Endodermal cell (in vitro differentiated cells): Measurements from ENCODE around the gene SYNE1. TPM values are rescaled to one million over a fixed set of nuclear protein-coding genes. Genes with fewer than 3 reads are reported as not detected.

ENCODE experiments used
- DNase-seq: peaks from one replicate; pipeline ENCODE4 v3.0.0-alpha.2; 2017
- H3K27ac ChIP-seq: 2 replicates; pipeline ENCODE4 v1.5.1; 2013; ENCODE audit warnings: mild to moderate bottlenecking, low read depth, low read length, moderate library complexity
- H3K27me3 ChIP-seq: 2 replicates; pipeline ENCODE4 v1.6.1; 2013; ENCODE audit warnings: mild to moderate bottlenecking, low read length, moderate library complexity; ENCODE audit not compliant: insufficient read depth, control insufficient read depth, poor library complexity, severe bottlenecking
- H3K36me3 ChIP-seq: 2 replicates; pipeline ENCODE4 v1.7.0; 2013; ENCODE audit warnings: mild to moderate bottlenecking, low read length, moderate library complexity; ENCODE audit not compliant: control insufficient read depth, insufficient read depth
- H3K4me1 ChIP-seq: one replicate; pipeline ENCODE4 v1.7.0; 2013; ENCODE audit warnings: low read length; ENCODE audit not compliant: control insufficient read depth, insufficient read depth
- H3K4me3 ChIP-seq: 2 replicates; pipeline ENCODE4 v1.5.1; 2013; ENCODE audit warnings: mild to moderate bottlenecking, low read length, moderate library complexity
- H3K9ac ChIP-seq: 2 replicates; pipeline ENCODE4 v1.6.1; 2013; ENCODE audit warnings: mild to moderate bottlenecking, low read length, moderate library complexity; ENCODE audit not compliant: poor library complexity, severe bottlenecking; ENCODE audit errors: extremely low read depth
- H3K9me3 ChIP-seq: 2 replicates; pipeline ENCODE4 v1.6.1; 2013; ENCODE audit warnings: mild to moderate bottlenecking, low read length, moderate library complexity; ENCODE audit not compliant: control insufficient read depth
- H3K27ac Mint-ChIP-seq: 2 replicates; pipeline ENCODE4 v1.8.0; 2020; ENCODE audit warnings: mixed read lengths
- H3K27me3 Mint-ChIP-seq: 2 replicates; pipeline ENCODE4 v1.8.0; 2021; ENCODE audit warnings: mild to moderate bottlenecking, mixed read lengths; ENCODE audit not compliant: insufficient read depth
- H3K36me3 Mint-ChIP-seq: 2 replicates; pipeline ENCODE4 v1.8.0; 2020; ENCODE audit warnings: low read depth, mixed read lengths
- H3K4me1 Mint-ChIP-seq: 2 replicates; pipeline ENCODE4 v1.8.0; 2020; ENCODE audit warnings: mixed read lengths
- H3K4me3 Mint-ChIP-seq: 2 replicates; pipeline ENCODE4 v1.8.0; 2020; ENCODE audit warnings: mild to moderate bottlenecking, moderate library complexity, mixed read lengths
- H3K9me3 Mint-ChIP-seq: 2 replicates; pipeline ENCODE4 v1.8.0; 2020; ENCODE audit warnings: mild to moderate bottlenecking, mixed read lengths
- CTCF ChIP-seq: fragments of 200-600 bp; sonication (generic); conservative IDR thresholded peaks from 2 replicates; pipeline ENCODE4 v1.5.0; 2021; ENCODE audit warnings: antibody characterized with exemption, mild to moderate bottlenecking
- WGBS, 2 experiments: methylation state at CpG; one replicate each; pipeline versions ENCODE4 v1.1.5 to v1.1.7; 2013; ENCODE audit warnings: missing lambda C conversion rate in 2 of 2, mixed read lengths in 1 of 2; ENCODE audit not compliant: insufficient coverage in 1 of 2, insufficient read length in 1 of 2; 5-methylcytosine and 5-hydroxymethylcytosine counted together
- total RNA-seq, 2 donors: library from RNA; stranded (reverse); fragmentation: NEBNext Ultra II Directional in 1 of 2; extraction: Animal tissue kit (Norgen Biotek cat#: 25700) in 1 of 2; gene quantifications; 2 replicates in 1 of 2; 3 replicates in 1 of 2; pipeline ENCODE4 v1.2.1, GENCODE V29; 2021

The SYNE1 gene
- total RNA-seq, 2 donors from 2014 or later: 7.9 to 9.5 TPM

- Histone ChIP-seq H3K9me3 (no peaks in the 10 kb centered on the region), H3K4me1 (no peaks in the 10 kb centered on the region), H3K27me3 (no peaks in the 10 kb centered on the region), H3K4me3 (no peak overlapping the region), H3K27ac (no peak overlapping the region), H3K36me3 (no peaks in the 10 kb centered on the region), H3K9ac (no peak overlapping the region)
- no peak for DNase-seq
- Mint-ChIP-seq H3K4me3 (no peak overlapping the region), H3K9me3 (no peaks in the 10 kb centered on the region), H3K27ac (no peak overlapping the region), H3K27me3 (no peaks in the 10 kb centered on the region), H3K4me1 (no peaks in the 10 kb centered on the region), H3K36me3 (no peaks in the 10 kb centered on the region)
- 90 to 100% methylated on average over 4 to 6 of the region's 6 CpGs for WGBS, 2 experiments
- no peak for TF ChIP-seq CTCF
Measured at GRCh38 chr6:152387091-152387490, 250.1 kb downstream of the SYNE1 start.

DNA sequence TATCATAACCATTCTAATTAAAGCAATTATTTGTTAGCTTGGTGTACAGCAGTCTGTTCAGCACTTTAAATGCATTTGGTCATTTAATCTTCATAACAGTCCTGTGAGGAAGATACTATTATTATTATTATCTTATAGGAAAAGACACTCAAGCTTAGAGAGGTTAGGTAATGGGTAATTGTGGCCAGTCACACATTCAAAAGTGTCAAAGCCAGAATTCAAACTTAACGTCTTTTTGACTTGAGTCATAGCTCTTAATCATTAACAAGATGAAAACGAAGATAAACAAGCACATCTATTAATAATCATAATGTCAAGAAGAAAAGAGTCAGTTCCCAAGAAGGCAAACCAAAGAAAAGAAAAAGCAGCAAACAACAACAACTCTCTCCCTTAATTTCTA is 251.0 kb downstream of the SYNE1 start:
- no peak overlapping the region for H3K4me3 Mint-ChIP-seq
- 85% methylated on average over 2 of the region's 2 CpGs; no CpG with 5 or more reads in 1 of the 2 experiments for WGBS, 2 experiments
- H3K4me1 Mint-ChIP-seq: peaks cover 4% of the 10 kb centered on the region
- DNase-seq: no peak
- Histone ChIP-seq H3K27ac (no peak overlapping the region), H3K9ac (no peak overlapping the region), H3K36me3 (no peaks in the 10 kb centered on the region), H3K4me1 (no peaks in the 10 kb centered on the region), H3K4me3 (no peak overlapping the region), H3K9me3 (no peaks in the 10 kb centered on the region), H3K27me3 (no peaks in the 10 kb centered on the region)
- H3K36me3 Mint-ChIP-seq: no peaks in the 10 kb centered on the region
- no peaks in the 10 kb centered on the region for H3K9me3 Mint-ChIP-seq
- H3K27me3 Mint-ChIP-seq: no peaks in the 10 kb centered on the region
- H3K27ac Mint-ChIP-seq: no peak overlapping the region
- no peak for TF ChIP-seq CTCF

GRCh38 chr6:152380993-152381898 is 255.9 kb downstream of the SYNE1 start:
- WGBS, 2 experiments: 88 to 89% methylated on average over 16 to 17 of the region's 17 CpGs
- no peak overlapping the region for H3K4me3 ChIP-seq
- Mint-ChIP-seq H3K4me1 (peaks cover 27% of the 10 kb centered on the region), H3K27me3 (no peaks in the 10 kb centered on the region), H3K36me3 (peaks cover under 1% of the 10 kb centered on the region), H3K27ac (peak overlapping the region; percentile 76), H3K9me3 (no peaks in the 10 kb centered on the region), H3K4me3 (no peak overlapping the region)
- no peaks in the 10 kb centered on the region for H3K27me3 ChIP-seq
- no peaks in the 10 kb centered on the region for H3K36me3 ChIP-seq
- no peaks in the 10 kb centered on the region for H3K4me1 ChIP-seq
- no peak for DNase-seq
- no peaks in the 10 kb centered on the region for H3K9me3 ChIP-seq
- H3K27ac ChIP-seq: peak overlapping the region; percentile 74
- no peak for TF ChIP-seq CTCF
- no peak overlapping the region for H3K9ac ChIP-seq
